Vagina (tissue), 2 donors: ENCODE results near the gene NOC4L.

Experiments used
- CTCF ChIP-seq, 3 experiments: fragments of 450-650 bp in 2 of 3; fragments of 200-600 bp in 1 of 3; sonication (generic) in 1 of 3; IDR thresholded peaks; one replicate each; pipeline ENCODE4 v1.5.1; 2017 to 2019; ENCODE audit warnings: antibody characterized with exemption in 3 of 3, mild to moderate bottlenecking in 2 of 3, moderate library complexity in 2 of 3
- POLR2A ChIP-seq, 2 donors: fragments of 450-650 bp; IDR thresholded peaks; one replicate each; pipeline ENCODE4 v1.6.1; 2017; ENCODE audit warnings: antibody characterized with exemption in 2 of 2, mild to moderate bottlenecking in 2 of 2, moderate library complexity in 2 of 2
- POLR2AphosphoS5 ChIP-seq, 2 donors: sonication (generic); formaldehyde crosslinking; IDR thresholded peaks; one replicate each; pipeline ENCODE4 v1.9.0; 2017; ENCODE audit warnings: antibody characterized with exemption in 2 of 2, mild to moderate bottlenecking in 2 of 2, low read depth in 1 of 2; ENCODE audit not compliant: insufficient read depth in 1 of 2

- TF ChIP-seq POLR2A (IDR thresholded peaks at IDR 0.05) (no peak), CTCF (IDR thresholded peaks at IDR 0.05) (no peak), POLR2AphosphoS5 (IDR thresholded peaks at IDR 0.05; ENCODE audit: insufficient read depth in 1 of 2, low read depth in 1 of 2) (no peak)
Measured at GRCh38 chr12:132152953-132153352, 8.7 kb downstream of the NOC4L start.
